ENCODE data around the gene KLHL29.

The KLHL29 gene

DNA sequence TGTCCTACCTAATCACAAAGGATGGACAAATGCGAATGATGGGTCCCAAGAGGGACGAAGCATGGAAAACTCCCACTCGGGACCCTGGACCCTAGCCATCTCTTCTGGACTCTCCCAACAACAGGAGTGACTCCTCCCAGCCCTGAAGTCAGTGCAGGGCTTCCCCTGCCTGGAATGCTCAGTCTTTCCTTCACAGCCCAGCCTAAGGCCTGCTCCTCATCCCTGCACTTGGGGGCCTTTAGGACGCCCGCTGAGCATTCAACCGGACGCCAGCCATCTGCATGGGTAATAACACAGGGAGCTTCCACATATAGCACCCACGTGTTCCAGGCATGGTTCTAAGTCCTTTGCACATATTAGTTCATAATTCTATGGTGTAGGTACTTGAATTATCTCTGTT is 237.5 kb downstream of the KLHL29 start:
- DNase-seq, result no peak

DNA sequence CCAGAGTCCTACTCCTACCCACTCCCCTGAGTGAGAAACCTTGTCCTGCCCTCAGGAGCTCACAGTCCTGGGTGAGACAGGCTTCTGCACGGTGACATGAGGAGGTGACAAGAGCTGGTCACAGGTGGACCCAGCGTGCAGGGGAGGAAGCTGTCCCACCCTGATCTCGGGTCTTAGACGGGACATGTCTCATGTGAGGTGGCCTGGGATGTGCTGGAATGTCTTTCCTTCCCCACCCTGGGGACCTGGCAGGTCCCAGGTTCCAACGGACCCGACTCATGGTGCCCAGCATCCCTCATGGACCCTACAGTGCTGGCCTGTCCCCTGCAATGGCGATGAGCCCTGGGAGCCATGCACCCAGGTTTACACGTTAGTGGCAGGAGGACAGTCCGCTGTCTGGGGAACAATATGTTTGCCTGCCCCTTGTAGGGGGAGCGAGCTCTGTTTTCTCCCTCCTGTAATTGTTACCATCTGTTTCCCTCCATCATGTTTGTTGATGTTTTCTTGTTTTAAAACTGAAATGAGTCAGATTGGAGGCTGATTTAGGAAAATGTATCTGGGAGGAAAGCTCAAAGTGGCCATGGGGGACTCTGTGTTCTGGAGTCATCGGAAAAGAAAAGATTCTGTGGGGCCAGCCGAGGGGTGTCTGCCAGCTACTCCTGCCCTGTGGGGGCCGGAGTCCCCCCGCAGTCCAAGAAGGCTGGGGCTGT is 238.1 kb downstream of the KLHL29 start:
- DNase-seq, result no peak

DNA sequence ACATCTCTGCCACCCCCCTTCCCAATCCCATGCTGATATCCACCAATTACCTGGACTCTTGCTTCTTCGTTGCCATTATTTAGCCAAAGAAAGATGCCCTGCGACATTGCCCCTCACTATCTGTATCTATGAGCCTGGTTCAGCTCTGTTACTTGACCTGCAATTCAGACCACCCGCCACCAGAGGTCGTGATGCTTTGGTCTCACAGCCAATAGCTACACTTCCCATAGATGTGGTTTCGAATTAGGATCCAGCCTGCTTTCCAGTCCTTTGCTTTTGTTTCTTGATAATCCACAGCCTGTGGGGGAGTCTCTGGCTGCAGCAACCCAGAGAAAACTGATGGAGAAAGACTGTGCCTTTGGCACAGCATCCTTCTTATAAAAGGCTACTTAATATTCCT is 239.4 kb downstream of the KLHL29 start:
- DNase-seq, result no peak

DNA sequence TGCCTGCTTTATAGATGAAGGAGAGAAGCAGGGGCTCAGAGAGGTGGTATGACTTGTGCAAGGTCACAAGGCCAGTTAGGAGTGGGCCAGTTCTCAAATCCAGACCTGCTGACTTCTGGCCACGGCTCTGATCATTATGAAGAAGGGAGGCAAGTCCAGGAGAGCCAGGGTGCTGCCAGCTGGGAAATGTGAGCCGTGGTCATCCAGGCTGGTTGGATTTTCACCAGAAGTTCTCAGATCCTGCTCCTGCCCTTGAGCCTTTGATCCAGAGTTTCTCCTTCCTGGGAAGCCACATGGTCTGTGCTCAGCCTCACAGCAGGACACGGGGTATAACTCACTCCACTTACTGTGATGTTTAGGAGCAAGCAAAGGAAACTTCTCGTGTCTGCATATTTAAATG is 239.9 kb downstream of the KLHL29 start:
- DNase-seq, result no peak

DNA sequence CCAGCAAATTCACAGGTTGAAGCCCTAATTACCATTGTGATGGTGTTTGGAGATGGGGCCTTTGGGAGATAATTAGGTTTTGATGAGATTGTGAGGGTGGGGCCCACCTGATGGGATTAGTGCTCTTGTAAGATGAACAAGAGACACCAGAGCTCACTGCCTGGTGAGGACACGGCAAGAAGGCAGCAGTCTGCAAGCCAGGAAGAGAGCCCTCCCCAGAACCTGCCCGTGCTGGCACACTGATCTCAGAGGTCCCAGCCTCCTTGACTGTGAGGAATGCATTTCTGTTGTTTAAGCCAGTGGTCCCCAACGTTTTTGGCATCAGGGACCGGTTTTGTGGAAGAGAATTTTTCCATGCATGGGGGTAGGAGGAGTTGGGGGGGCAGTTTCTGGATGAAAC is 240.7 kb downstream of the KLHL29 start:
- DNase-seq, result no peak

GRCh38 chr2:23626701-23627230 is 241.8 kb downstream of the KLHL29 start:
- DNase-seq, result no peak

GRCh38 chr2:23627236-23628009 is 242.4 kb downstream of the KLHL29 start:
- DNase-seq, result no peak

GRCh38 chr2:23628926-23629771 is 244.2 kb downstream of the KLHL29 start:
- no peak for DNase-seq

DNA sequence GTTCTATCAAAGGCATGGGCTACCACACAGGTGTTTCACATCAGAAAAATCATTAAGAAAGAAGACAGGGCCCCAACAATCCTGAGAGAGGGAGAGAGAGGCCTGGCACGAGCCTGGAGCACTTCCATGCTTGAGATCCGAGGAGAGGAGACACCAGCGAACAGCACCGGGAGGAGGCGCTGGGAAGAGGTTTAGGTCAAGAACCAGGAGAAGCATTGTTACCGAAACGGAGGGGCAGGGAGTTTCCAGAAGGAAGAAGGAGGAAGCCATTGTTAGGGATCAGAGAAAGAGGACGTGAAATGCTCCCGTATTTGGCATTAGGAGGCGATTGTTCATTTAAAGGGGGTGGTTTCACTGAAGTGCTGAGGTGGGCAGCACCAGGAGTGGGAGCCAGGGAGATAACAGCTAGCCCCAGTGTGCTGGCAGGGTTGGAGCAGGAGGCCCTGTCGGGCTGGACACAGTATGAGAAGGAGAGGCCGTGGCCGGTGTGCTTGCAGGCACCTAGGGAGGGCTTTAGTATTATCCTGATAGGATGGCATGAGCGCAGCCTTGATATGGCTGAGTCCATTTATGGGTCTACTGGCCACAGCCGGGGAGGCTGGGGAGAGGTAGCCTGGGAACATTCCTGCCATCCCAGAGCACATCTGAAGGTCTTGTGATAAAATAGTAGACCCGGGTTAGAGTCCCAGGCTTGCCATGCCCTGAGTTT is 244.9 kb downstream of the KLHL29 start:
- no peak for DNase-seq

DNA sequence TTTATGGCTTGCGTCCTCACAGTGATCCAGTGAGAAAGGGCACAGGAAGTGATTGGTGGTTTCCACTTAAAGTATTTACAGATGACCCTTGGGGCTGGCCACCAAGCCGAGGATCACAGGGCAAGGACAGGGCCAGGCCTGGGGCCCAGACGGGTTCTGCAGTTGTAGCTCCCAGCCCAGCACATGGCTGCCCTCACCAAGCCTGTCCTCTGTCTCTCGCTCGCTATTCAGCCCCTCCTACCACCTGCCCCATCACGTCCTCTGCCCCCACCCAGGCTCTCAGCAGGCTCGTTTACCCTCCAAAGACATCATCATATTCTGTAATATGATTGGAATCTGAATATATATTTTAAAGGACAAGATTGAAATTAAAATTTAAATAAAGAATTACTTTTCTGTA is 246.0 kb downstream of the KLHL29 start:
- no peak for DNase-seq

GRCh38 chr2:23631389-23631788 is 246.4 kb downstream of the KLHL29 start:
- DNase-seq, result no peak

DNA sequence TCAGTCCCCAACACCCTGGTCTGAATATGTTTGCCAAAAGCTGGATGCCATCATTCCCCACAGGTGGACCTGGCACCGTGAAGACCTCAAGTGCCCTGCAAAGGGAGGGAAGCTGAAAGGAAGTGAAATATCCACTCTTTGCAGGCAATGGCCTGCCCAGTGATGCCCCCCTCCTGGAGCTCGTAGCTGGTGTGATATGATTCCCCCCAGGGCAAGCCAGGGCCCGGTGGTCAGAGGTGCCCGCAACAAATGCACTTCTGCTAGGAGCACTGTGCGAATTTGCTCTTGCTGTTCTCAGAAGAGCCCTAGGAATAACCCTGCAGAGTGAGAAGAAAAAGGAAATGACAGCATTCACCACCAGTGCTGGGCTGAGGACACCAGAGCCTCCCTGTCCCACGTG is 247.4 kb downstream of the KLHL29 start:
- no peak for DNase-seq

DNA sequence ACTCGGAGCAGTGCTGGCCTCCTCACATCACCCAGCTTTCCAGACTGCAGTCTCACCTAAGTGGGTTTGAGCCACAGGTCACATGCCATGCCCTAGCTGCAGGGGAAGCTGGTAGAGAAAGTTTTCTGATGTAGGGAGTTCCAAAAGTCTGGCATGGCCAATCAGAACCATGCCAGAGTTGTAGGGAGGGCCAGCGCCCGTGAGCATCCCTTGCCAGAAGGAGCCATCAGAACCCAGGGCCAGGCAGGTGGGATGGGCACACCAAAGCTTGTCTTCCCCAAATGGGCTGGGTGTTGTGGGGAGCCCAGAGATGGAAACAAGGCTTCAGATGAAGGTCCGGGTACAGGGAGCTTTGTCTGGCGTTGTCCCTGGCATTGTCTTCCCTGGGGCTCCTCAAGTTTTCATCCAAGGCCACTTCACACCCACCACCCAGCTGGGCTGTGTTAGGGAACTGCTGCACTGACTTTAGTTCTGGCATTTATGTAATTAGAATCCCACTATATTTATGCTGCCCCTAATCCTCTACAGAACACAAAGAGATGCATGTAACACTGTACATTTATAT is 247.9 kb downstream of the KLHL29 start:
- no peak for DNase-seq

GRCh38 chr2:23633966-23634365 is 249.0 kb downstream of the KLHL29 start:
- no peak for DNase-seq

GRCh38 chr2:23635442-23636340 is 250.7 kb downstream of the KLHL29 start:
- DNase-seq, result no peak

DNA sequence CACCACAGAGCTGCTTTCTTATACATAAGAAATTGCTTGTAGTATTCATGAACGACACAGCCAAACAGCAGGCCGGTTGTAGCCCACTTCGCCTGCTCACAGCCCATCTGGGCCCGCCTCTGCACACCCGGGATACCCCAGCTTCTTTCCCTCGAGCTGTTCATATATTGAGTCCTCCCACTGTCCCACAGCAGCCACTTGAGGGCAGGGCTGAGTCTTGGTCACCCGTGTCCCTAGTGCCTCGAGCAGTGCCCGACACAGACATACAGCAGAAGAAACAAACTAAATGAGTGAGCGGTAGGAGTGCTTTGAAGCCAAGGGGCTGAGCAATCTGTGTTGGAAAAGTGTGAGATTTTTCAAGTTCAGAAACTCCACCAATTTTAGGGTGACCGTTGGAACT is 251.4 kb downstream of the KLHL29 start:
- no peak for DNase-seq

DNA sequence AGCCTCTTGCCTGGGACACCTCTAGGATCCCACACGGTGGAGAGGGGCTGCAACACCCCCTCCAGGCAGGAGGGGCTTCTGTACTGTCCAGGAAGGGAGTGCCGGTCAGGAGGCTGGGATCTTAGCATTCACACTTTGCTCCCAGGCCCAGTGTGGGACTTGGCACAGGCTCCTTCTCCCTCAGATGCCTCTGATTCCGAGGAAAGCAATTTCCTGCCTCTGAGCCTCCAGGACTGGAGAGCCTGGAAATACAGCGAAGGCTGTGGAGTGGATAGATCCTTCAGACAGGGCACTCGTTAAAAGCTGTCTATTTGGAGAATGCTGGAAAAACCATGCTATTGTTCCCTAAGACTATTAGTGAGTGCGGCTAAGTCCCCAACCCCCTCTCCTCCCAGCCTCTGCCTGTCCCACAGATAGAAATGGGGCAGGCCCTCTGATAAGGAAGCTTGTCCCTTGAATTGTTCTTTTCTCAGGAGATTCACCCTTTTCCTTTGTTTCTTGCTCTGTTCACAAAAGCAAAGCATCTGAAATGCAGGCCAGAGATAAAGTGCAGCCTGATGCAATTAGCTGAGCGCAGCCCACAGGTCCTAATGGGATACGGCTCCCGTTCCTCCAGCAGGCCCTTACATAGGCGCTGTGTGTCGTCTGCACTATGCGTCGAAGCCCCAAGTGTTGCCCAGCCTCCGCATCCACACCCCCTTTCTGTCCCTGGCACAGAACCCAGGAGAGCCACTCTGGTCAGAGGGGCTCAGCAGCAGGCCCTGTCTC is 252.2 kb downstream of the KLHL29 start:
- DNase-seq, result no peak

DNA sequence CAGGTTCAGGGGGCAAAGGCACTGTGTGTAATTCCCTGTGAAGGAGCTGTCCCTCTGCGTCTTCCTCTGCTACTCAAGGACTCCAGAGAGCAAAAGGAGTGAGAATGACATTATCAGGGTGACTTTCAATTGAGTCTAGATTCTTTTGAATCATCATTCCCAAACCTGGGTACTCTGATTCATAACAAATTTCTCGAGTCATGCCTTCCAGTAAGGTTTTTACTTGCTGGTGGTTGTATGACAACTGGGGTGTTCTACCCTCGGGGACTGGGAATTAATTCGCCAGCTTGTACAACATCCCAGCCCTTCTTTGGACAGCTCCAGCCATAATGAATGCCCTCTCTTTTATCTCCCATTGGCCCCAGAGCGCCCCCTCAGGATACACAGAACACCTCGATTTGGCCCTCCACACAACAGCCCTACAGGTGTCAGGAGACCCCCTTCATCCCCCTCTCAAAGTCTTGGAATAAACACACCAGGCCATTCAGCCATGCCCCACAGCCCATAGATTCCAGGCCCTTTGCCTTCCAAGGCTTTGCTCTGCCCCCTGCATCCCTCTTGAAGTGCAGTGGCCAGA is 254.5 kb downstream of the KLHL29 start:
- DNase-seq, result no peak

DNA sequence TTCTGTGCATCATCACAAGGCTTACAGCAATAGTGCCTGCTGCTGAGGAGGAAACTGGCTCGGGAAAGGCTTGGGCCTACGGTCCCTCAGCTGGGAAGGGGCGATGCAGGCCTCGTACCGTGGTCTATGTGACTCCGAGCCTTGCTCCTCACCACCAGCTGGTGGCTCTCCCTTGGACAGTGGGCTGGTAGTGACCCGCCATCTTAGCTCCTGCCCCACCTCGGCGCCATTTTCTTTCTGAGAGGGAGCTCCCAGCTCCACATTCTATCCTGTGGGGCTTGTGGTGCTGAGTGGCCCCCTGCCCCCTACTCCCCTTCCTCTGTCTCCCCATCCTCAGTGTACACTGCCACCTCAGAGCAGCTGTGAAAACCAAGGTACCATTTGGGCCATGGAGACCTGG is 255.7 kb downstream of the KLHL29 start:
- no peak for DNase-seq

DNA sequence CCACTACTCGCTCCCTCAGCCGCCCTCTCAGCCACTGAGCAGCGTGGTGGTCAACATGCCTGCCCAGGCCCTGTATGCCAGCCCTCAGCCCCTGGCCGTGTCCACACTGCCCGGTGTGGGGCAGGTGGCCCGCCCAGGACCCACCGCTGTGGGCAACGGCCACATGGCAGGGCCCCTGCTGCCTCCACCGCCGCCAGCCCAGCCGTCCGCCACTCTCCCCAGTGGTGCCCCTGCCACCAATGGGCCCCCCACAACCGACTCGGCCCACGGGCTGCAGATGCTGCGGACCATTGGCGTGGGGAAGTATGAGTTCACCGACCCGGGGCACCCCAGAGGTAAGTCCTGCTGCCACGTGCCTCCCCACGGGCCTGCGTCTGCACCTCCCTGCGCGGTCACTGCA is 257.5 kb downstream of the KLHL29 start:
- no peak for DNase-seq
